Stimulated activated CD4-positive, alpha-beta T cell treated with anti-CD3 and anti-CD28 coated beads, Interleukin-15, amount 100 ng/mL, for 24 hours (primary cell): ENCODE results near the gene SLC28A1.
"Not testable (repeated sequence)": the region's sequence is repeated elsewhere in the genome, so short reads cannot be mapped to it uniquely, and the experiment has no call there.

ENCODE experiments used
- DNase-seq: peaks from one replicate; pipeline ENCODE4 v3.0.0-alpha.2; 2020

The SLC28A1 gene

DNA sequence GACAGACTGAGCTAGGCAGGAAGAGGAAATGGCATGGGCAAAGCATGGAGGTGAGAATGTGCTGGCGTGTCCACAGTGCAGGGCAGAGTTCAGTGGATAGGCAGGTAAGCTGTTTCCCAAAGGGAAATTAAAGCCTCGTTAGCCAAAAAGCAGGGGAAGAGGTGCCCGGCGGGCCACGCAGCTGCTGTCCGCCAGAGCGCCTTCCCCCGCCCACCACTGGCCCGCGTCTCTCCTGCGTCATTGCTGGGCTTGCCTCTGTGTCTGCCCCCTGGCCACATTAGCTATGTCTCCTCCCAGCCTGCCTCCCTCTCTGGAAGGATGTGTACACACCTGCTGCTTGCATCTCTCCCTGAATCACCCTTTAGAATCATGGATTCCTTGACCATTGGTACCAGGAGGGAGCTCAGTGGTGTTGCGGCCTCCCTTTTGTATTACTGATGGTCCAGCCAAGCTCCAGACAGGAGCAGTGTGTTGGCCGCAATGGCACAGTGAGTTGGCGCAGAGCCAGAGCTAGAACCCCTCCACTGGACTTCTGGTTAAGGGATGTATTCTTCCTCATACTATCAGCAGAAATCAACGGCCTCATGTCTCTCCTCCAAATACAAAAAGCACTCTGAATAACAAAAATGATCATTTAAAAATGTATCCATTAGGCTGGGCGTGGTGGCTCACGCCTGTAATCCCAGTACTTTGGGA is 26.6 kb downstream of the SLC28A1 start:
- DNase-seq: no peak

DNA sequence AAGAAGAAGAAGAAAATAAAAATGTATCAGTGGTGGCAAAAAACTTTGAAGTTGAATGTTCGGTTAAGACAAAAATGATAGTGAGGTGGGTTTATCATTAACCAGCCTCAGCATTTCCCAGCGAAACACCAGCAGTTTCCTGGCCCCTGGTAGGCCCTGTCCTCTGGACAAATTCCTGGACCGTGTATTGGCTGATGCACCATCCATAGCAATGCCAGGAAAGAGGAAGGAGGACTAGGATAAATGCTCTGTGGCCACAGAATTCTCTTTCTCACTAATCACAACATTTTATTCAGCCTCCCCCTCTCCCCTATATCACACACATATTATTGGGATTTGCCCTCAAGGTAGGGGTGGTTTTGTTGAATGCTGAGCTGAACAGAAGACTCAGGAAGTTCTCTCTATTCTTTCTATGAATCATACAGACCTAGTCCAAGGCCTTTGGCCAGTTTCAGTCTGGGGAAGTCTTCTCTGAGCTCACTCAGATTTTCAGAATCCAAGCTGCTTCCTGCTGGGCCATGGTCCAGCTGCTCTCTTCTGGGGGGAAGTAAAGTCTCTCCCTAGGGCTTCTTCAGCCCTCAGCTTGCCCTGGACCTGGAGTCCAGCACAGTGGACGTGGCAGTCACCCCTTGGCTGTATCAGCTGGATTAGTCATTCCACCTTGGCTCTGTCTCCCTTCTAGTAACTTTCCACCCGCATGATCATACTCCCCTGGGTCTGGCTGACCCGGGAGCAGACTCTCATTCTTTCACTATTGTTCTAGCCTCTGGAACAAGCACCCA is 27.6 kb downstream of the SLC28A1 start:
- DNase-seq: no peak

DNA sequence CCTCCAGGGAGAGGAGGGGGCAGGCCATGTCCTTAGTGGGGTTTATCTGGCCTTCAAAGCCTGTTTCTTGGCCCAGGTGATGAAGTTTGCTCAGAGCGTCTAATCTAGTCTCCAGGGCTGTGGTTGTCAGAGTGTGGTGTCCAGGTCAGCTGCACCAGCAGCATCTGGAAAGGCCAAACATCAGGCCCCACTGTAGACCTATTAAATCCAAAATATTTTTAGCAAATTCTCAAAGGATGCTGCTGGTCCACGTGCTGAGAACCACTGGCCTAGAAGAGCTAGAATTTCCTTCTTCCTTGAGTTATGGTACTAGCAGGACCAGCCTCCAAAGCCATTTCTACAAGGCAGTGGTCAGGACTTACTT is 28.9 kb downstream of the SLC28A1 start:
- DNase-seq: no peak

DNA sequence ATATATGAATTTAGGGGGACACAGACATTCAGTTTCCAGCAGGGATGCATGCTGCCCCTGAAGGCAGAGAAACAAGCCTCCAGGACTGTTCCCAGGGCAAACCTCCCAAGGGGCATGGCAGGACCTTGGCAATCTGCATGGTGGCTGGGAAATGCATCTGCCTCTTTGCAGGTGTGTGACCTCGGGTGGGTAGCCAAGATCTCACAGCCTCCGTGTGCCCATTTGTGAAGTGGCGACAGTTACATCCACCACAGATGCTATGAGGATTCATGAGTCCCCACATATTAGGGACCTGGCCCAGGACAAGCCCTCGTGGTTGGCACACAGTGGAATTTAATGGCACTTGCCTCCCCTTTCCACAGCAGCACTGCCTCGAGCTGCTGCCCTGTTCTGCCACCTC is 29.9 kb downstream of the SLC28A1 start:
- DNase-seq: no peak

DNA sequence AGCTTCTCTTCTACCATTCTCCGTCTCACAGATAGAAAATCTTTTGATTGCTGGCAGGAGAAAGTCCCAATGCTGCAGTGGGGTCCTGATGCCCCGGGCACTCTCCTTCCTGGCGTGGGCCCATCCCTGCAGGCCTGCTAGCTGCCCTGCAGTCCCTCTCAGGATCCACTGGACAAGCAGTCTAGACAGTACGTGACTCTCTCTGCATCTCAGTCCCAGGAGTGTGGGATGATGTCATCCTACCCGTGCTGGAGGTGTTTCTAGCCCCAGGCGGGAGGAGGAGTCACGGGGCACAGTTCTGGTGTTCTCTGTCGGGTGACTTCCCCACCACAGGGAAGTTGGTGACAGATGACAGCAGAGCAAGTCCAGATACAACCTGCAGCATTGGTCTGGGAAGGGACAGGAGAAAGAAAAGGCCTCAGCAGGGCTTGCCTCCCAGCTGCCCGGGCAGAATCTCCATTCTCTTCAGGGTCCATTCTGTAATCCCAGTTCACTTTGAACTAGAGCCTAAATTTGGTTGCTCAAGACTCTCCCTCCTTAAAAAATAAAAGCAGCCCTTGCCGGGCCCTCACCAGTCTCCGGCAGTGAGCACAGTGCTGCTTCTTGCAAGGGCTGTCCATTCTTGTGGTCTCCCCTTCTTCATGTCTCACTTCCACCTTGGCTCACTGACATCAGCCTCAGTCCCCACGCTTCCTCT is 30.6 kb downstream of the SLC28A1 start:
- DNase-seq: peak; percentile 67

DNA sequence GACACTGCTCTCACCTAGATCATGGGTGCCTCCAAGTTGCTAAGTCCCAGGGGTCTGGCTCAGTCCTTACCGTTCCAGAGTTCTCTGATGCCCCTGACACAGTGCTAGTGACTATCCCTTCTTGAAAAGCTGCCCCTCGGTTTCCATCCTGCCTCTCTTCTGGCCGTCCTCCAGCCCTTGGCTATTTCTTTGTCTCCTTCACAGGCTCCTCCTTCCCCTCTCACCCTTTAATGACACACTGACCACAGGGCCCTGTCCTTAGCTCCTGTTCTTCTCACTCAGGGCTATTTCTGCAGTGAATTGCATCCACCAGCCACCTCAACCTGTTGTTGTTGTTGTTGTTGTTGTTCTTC is 31.1 kb downstream of the SLC28A1 start:
- DNase-seq: no peak

DNA sequence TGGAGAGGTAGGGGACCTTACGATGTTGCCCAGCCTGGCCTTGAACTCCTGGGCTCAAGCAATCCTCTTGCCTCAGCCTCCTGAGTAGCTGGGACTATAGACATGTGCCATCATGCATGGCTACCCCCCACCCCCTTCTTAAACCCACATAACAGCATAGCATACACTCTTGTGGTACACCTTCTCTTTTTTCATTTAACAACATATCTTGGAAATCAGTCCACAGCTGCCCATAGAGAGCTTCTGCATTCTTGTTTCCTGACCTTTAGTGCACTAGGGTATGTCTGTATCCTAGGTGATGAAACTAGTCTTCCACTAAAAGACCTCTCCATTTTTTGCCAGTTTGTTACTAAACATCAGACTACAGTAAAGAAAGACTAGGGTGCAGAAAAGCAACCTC is 33.0 kb downstream of the SLC28A1 start:
- no peak for DNase-seq

DNA sequence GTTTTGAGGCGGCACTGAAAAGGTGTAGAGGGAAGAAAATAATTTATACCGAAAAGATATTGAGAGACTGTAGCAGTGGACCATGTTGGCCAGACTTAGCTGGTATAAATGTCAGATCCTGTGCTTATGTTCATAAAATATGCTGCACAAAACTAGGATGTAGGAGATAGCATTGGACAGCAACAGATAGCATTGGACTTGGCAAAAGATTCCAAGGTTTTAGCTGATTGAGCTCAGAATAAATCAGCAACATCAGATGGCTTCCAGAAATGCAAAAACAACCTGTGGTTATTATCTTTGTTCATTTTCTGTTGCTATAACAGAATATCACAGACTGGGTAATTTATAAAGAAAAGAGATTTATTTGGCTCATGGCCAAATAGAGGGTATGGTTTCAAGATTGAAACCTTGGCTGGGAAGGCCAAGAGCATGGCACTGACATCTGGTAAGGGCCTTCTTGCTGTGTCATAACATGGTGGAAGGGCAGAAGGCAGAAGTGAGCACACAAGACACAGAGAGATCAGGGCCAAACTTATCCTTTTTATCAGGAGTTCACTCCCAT is 34.7 kb downstream of the SLC28A1 start:
- DNase-seq: no peak

DNA sequence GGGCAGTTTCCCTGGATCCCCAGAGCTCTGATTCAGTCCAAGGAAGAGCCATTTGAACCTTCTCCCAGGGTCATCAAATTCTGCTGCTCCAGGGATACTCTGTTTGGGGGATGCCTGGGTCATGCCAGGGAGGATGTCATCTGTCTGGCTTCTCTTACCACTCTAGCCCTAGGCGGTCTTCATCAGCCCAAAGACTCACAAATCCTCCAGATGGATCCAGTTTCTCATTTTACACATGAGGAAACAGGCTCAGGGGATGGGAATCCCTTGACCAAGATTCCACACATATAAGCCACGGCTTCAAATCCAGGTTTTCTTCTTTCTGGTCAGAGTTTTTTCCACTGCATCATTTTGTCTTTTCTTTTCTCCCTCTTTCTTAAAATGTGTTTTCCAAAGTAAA is 36.7 kb downstream of the SLC28A1 start:
- no peak for DNase-seq

DNA sequence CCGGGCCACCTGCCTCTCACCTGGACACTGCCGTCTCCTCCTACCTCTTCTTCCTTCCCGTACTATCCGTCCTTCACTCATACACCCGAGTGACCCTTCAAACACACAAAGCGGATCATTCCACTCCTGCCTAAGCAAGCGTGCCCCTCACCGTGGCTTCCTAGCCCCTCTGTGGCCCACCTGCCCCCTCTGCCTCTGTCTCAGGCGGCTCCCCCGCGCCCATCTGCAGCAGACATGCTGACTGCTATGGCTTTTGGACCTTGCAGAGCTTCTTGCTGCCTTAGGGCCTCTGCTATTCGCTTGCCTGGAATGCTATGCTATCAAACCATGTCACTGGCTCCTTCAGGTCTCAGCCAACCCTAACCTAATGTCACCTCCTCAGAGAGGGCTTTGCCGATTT is 38.1 kb downstream of the SLC28A1 start:
- DNase-seq: no peak

DNA sequence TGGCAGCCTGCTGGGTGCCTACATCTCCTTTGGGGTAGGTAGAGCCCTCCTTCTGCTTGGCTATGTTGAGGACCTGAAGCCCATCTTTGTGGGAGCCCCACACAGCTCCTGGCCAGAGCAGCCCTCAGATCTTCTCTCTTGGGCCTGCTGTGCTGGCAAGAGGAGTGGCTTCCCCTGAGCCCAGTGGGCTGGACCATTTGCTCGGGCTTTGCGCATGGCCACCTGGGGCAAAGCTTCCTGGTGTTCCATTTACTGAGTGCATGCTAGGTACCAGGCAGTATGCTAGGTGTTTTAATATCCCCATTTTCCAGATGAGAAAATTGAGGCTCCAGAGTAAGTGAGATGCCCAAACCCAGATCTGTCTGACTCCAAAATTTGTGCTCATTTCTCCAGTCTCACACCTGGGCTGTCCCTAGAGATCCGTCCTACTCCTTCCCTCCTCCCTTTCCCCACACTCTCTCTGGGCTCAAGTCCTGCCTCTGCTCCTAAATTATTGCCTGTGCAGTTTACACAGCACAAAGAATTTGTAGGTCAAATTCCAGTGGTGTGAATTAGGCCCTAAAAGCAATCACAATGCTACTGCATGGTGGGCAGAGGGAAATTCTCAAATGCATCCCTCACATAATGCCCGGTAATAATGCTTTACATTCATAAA is 39.7 kb downstream of the SLC28A1 start:
- DNase-seq: no peak

DNA sequence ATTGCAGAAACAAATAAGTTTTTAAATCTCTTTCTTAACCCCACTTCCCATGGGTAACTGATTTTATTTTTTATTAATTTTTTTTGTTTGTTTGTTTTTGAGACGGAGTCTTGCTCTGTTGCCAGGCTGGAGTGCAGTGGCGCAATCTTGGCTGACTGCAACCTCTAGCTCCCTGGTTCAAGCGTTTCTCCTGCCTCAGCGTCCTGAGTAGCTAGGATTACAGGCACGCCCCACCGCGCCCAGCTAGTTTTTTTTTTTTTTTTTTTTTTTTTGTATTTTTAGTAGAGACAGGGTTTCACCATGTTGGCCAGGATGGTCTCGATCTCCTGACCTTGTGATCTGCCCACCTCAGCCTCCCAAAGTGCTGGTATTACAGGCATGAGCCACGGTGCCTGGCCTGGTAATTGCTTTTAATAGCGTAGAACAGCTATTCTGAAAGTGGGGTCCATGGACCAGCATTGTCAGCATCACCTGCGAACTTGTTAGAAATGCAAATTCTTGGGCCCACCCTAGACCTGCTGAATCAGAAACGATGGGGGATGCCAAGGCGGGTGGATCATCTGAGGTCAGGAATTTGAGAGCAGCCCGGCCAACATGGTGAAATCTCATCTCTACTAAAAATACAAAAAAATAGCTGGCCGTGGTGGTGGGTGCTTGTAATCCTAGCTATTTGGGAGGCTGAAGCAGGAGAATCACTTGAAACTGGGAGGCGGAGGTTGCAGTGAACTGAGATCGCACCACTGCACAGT is 40.5 kb downstream of the SLC28A1 start:
- DNase-seq: not testable (repeated sequence)

DNA sequence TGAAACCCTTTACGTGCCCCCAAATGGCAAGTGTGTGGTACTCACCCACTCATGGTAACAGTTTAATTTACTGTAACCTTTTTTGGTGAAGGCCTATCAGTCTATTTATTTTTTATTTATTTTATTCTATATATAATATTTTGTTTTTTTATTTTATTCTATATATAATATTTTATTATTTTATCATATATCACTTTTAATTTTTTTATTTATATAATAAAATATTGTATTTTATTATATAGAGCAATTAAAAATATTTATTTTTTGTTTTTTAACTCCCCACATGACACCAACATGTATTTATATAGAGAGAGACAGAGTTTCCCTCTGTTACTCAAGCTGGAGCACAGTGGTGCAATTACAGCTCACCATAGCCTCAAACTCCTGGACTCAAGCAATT is 41.4 kb downstream of the SLC28A1 start:
- DNase-seq: no peak

DNA sequence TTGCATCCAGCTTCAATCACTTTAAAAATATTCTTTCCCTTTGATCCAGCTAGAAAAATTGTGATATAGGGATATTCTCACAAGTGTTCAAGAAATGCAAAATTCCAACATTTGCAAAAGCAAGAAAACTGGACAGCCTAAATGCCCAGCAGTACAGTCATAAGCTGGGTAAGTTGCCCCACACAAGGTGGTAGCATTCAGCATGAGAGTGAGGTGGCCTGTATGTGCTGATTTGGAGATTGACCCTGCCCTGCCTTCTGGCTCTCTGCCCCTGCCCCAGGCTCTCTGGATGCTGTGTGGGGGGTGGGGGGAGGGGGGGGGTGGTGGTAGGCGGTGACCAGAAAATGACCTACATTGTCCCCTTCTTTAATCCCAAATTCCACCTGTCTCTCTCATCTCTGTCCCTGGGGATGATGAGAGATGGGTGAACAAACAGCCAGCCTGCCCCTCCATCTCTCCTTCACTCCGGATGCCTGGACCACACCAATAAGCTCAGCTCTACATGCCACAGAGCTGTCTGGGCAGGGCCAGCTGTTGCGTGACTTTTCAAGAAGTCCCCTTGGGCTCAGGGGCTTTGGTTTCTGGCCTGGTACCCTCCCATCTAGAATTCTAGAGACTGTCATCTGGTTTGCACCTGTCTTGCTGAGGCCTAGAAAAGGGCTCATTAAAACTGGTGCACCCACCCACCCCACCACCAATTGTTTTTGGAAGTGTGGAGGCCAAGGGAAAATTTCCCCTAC is 42.2 kb downstream of the SLC28A1 start:
- DNase-seq: no peak

DNA sequence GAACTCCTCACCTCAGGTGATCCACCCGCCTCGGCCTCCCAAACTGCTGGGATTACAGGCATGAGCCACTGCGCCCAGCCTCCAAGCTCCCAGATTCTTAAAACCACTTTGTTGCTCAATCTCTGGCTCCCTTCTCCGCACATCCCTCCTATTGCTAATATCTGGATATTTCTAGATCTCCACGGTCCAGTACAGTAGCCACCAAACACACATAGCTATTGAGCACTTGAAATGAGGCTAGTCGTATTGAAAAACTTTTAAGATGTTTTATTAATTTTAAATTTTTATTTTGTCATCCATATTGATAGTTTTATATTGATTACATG is 44.3 kb downstream of the SLC28A1 start:
- no peak for DNase-seq

DNA sequence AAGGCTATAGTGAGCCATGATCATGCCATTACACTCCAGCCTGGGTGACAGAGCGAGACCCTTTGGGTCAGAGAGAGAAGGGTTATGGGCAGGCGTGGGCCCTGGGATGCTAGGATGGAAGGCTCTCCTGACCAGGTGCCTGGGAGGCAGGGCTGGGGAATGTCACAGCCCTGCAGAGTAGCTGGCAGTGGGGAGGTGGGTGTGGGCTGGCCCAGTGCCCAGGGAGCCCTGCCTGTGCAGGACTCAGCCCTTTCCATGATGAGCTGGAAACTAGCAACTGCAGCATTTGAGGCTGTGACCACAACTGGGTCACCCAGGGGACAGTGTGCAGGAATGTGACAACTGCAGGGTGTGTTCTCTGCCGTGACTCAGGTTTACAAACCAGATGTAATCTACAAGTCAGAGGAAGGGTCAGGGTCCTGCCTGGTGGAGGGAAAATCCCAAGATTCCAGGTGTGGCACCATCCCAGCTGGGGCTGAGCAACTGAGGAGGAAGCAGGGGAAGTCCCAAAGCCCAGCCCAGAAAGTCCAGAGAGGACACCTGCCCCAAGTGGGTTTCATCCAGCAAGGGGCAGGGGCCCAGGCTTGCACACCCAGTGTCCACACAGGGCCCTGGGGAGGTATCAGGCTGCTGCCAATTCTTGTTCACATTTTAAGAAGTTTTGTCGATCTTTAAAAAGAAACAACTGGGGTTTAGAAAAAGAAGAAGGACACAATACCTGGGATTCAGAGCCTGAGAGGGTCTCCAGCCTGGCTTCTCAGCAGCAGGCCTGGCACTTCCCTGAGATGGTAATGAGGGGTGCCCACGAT is 45.5 kb downstream of the SLC28A1 start:
- DNase-seq: peak; percentile 18

DNA sequence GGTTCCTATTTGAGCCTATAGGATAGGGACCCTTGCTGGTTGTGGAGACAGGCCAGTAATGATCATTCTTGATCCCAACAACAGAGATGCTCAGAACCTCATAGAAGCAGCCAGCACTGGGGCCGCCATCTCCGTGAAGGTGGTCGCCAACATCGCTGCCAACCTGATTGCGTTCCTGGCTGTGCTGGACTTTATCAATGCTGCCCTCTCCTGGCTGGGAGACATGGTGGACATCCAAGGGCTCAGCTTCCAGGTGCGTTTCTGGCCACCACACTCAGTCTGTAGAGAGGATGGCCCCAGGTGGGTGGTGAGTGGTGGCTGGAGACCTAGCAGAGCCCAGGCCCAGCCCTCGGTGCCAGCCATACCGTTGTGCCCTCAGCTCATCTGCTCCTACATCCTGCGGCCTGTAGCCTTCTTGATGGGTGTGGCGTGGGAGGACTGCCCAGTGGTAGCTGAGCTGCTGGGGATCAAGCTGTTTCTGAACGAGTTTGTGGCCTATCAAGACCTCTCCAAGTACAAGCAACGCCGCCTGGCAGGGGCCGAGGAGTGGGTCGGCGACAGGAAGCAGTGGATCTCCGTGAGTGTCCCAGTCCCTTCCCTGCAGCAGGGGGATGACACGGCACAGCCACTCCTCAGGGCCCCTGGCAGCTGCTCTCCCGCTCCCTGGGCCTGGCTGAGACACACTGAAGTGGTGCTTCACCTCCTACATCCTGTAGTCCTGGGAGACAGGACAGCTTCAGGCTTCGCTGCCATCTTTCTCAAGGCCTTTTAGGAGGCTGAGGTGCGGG is 50.7 kb downstream of the SLC28A1 start:
- DNase-seq: no peak

DNA sequence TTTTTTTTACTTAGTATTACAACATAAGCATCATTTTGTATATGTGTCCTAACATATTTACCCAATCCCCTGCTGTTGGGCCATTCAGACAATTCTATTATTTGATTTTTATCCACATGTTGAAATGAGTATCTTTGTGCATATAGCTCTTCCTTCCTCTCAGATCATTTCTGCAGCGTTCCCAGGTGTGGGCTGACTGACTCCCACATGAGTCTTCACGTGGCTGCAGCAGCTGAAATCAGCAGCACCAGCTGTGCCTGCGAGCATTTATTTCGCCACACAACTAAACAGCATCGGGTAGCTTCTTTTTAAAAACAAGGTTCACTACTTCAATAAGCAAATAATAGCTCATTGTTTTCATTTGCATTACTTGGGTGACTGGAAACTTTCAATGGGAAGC is 52.7 kb downstream of the SLC28A1 start:
- DNase-seq: no peak

DNA sequence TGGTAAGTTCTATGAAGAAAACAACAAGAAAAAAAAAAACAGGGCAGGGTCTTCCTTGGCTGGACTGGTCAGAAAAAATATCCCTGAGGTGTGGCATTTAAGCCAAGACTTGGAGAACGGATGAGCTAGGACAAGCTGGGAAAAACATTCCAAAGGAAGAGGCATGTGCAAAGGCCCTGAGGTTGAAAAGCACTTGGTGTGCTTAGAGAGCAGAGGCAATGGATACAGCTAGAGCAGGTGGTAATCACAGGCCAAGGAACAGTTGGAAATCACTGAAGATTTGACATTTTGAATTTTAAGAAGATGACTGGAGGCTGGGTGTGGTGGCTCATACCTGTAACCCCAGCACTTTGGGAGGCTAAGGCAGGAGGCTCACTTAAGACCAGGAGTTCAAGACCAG is 54.3 kb downstream of the SLC28A1 start:
- no peak for DNase-seq

DNA sequence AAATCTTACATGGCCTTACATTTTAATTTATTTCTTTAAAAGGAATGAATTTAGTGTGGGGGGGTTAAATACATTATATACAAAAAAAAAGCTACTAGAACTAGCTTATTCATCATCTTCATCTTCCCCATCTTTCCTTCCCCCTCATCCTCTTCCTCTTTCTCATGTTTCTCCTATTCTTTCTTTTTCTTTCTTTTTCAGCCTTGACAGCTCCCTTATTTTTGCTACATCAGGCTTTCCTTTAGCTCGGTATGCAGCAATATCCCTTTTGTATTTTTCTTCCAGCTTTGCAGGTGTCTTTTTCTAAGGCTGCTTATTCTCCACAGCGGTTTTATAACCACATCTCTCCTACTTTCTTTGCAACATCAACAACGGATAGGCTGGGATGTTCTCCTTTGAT is 55.9 kb downstream of the SLC28A1 start:
- no peak for DNase-seq
